HEK293 (cell line): ENCODE results near the gene TET2.

Experiments used
- HOXC10 ChIP-seq: sonication (generic); formaldehyde crosslinking; IDR thresholded peaks from 2 replicates; pipeline ENCODE4 v1.8.1; 2023; ENCODE audit warnings: mild to moderate bottlenecking, missing genetic modification reagents
- ZNF214 ChIP-seq: fragments of 450-650 bp; formaldehyde crosslinking; IDR thresholded peaks from 2 replicates; pipeline ENCODE4 v1.5.1; 2017; ENCODE audit warnings: missing biosample characterization, mild to moderate bottlenecking, missing genetic modification characterization, borderline replicate concordance
- ZNF274 ChIP-seq, 2 experiments: fragments of 200-500 bp in 1 of 2; fragments of 450-650 bp in 1 of 2; sonication (Bioruptor generic) in 1 of 2; formaldehyde crosslinking in 1 of 2; IDR thresholded peaks; 2 replicates each; pipeline versions ENCODE4 v1.5.1 to v1.6.1; 2014 to 2016; ENCODE audit warnings: borderline replicate concordance in 1 of 2, inconsistent platforms in 1 of 2, low read length in 1 of 2, missing biosample characterization in 1 of 2, missing genetic modification characterization in 1 of 2
- ZNF350 ChIP-seq: fragments of 450-650 bp; formaldehyde crosslinking; IDR thresholded peaks from 2 replicates; pipeline ENCODE4 v1.5.0; 2017; ENCODE audit warnings: missing biosample characterization, mild to moderate bottlenecking, missing genetic modification characterization
- ZNF416 ChIP-seq: fragments of 450-650 bp; formaldehyde crosslinking; IDR thresholded peaks from 2 replicates; pipeline ENCODE4 v1.5.1; 2016; ENCODE audit warnings: missing biosample characterization, missing genetic modification characterization
- ZNF560 ChIP-seq: fragments of 450-650 bp; formaldehyde crosslinking; IDR thresholded peaks from 2 replicates; pipeline ENCODE4 v1.5.1; 2017; ENCODE audit warnings: missing biosample characterization, missing genetic modification characterization, borderline replicate concordance
- ZNF571 ChIP-seq: fragments of 450-650 bp; formaldehyde crosslinking; IDR thresholded peaks from 2 replicates; pipeline ENCODE4 v1.5.0; 2017; ENCODE audit warnings: missing biosample characterization, missing genetic modification characterization
- ZNF843 ChIP-seq: fragments of 450-650 bp; formaldehyde crosslinking; IDR thresholded peaks from 2 replicates; pipeline ENCODE4 v1.5.1; 2016; ENCODE audit warnings: missing biosample characterization, missing genetic modification characterization
- TF ChIP-seq, protein P1 (sequence below): fragments of 450-650 bp; formaldehyde crosslinking; IDR thresholded peaks from 2 replicates; pipeline ENCODE4 v1.5.1; 2016; ENCODE audit warnings: missing biosample characterization, missing genetic modification characterization
- TF ChIP-seq, protein P2 (sequence below): fragments of 450-650 bp; IDR thresholded peaks from 2 replicates; pipeline ENCODE4 v1.5.1; 2018; ENCODE audit warnings: missing biosample characterization, missing genetic modification characterization
- TF ChIP-seq, protein P3 (sequence below): fragments of 450-650 bp; formaldehyde crosslinking; IDR thresholded peaks from 2 replicates; pipeline ENCODE4 v1.5.1; 2017; ENCODE audit warnings: missing biosample characterization, missing genetic modification characterization

DNA sequence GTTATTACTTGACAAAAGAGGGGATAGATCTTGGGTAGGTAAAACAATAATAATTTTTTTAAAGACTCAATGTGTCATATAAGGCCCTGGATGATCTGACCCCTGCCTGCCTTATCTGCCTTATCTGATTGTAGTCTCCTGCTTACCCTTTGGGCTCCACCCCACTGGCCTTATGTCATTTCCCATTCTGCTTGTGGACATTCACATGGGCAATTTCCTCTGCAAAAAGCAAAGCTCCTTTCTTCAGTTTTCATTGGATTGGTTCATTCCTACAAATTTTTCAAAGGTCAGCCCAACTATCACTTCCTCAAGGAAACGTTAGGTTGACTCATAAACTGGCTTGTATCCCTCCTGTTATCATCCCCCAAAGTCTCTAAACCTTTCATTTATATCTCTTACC is 15.7 kb upstream of the TET2 start:
- TF ChIP-seq, protein P1, sequence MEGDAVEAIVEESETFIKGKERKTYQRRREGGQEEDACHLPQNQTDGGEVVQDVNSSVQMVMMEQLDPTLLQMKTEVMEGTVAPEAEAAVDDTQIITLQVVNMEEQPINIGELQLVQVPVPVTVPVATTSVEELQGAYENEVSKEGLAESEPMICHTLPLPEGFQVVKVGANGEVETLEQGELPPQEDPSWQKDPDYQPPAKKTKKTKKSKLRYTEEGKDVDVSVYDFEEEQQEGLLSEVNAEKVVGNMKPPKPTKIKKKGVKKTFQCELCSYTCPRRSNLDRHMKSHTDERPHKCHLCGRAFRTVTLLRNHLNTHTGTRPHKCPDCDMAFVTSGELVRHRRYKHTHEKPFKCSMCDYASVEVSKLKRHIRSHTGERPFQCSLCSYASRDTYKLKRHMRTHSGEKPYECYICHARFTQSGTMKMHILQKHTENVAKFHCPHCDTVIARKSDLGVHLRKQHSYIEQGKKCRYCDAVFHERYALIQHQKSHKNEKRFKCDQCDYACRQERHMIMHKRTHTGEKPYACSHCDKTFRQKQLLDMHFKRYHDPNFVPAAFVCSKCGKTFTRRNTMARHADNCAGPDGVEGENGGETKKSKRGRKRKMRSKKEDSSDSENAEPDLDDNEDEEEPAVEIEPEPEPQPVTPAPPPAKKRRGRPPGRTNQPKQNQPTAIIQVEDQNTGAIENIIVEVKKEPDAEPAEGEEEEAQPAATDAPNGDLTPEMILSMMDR (tag by site-specific recombination): no peak
- TF ChIP-seq ZNF560 (tag by site-specific recombination) (no peak), ZNF214 (tag by site-specific recombination) (no peak), HOXC10 (CRISPR knock-in tag) (no peak), ZNF416 (tag by site-specific recombination) (no peak), ZNF350 (tag by site-specific recombination) (no peak), ZNF274 (IDR thresholded peaks at IDR 0.05; ENCODE audit: low read length) (no peak), ZNF274 (tag by site-specific recombination; IDR thresholded peaks at IDR 0.05; ENCODE audit: borderline replicate concordance) (no peak), ZNF843 (no peak), ZNF571 (tag by site-specific recombination) (no peak)
- TF ChIP-seq, protein P2, sequence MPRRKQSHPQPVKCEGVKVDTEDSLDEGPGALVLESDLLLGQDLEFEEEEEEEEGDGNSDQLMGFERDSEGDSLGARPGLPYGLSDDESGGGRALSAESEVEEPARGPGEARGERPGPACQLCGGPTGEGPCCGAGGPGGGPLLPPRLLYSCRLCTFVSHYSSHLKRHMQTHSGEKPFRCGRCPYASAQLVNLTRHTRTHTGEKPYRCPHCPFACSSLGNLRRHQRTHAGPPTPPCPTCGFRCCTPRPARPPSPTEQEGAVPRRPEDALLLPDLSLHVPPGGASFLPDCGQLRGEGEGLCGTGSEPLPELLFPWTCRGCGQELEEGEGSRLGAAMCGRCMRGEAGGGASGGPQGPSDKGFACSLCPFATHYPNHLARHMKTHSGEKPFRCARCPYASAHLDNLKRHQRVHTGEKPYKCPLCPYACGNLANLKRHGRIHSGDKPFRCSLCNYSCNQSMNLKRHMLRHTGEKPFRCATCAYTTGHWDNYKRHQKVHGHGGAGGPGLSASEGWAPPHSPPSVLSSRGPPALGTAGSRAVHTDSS: no peak
- TF ChIP-seq, protein P3, sequence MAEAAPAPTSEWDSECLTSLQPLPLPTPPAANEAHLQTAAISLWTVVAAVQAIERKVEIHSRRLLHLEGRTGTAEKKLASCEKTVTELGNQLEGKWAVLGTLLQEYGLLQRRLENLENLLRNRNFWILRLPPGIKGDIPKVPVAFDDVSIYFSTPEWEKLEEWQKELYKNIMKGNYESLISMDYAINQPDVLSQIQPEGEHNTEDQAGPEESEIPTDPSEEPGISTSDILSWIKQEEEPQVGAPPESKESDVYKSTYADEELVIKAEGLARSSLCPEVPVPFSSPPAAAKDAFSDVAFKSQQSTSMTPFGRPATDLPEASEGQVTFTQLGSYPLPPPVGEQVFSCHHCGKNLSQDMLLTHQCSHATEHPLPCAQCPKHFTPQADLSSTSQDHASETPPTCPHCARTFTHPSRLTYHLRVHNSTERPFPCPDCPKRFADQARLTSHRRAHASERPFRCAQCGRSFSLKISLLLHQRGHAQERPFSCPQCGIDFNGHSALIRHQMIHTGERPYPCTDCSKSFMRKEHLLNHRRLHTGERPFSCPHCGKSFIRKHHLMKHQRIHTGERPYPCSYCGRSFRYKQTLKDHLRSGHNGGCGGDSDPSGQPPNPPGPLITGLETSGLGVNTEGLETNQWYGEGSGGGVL (tag by site-specific recombination): no peak
